ENCODE measurements around the gene NEUROG3. TPM values are rescaled to one million over a fixed set of nuclear protein-coding genes. Genes with fewer than 3 reads are reported as not detected.

The NEUROG3 gene
- total and polyA plus RNA-seq, 2 donors (not counting 1 experiment from before 2014, with no cell fraction given) = not detected

GRCh38 chr10:69552268-69552667, 21.0 kb downstream of the NEUROG3 start:
- no peak overlapping the region for H2AFZ ChIP-seq (ENCODE audit: low read length)
- no peak for TF ChIP-seq EZH2 (IDR thresholded peaks at IDR 0.05; ENCODE audit: low read length, missing control alignments)
- no peak for TF ChIP-seq CTCF (conservative IDR thresholded peaks at IDR 0.05 in 1 of 2, IDR thresholded peaks at IDR 0.05 in 1 of 2; ENCODE audit: low read depth in 1 of 2, low read length in 2 of 2)
- DNase-seq (ENCODE audit: low read depth in 2 of 2) = no peak
- no peak overlapping the region for H3K9ac ChIP-seq (ENCODE audit: insufficient read depth, low read length)
- H3K4me2 ChIP-seq (ENCODE audit: extremely low read depth, insufficient read depth, low read length) = no peak overlapping the region
- H3K36me3 ChIP-seq (ENCODE audit: control insufficient read depth, insufficient read depth, low read length) = no peaks in the 10 kb centered on the region
- no peaks in the 10 kb centered on the region for H3K79me2 ChIP-seq (ENCODE audit: control insufficient read depth, insufficient read depth, low read length)
- no peaks in the 10 kb centered on the region for H3K4me1 ChIP-seq (ENCODE audit: control insufficient read depth, extremely low read depth, insufficient read depth, low read length)
- H3K9me3 ChIP-seq (ENCODE audit: control insufficient read depth, insufficient read depth, low read depth, low read length) = no peaks in the 10 kb centered on the region
- no peak overlapping the region for H3K27ac ChIP-seq (ENCODE audit: insufficient read depth, low read length)
- no peaks in the 10 kb centered on the region for H4K20me1 ChIP-seq (ENCODE audit: control insufficient read depth, extremely low read depth, insufficient read depth, low read length)
- H3K4me3 ChIP-seq (replicated peaks in 1 of 4; ENCODE audit: control extremely low read depth in 1 of 4, insufficient read depth in 1 of 4, low read depth in 3 of 4, low read length in 4 of 4) = no peak overlapping the region
- H3K27me3 ChIP-seq (ENCODE audit: control insufficient read depth, insufficient read depth, low read length) = no peaks in the 10 kb centered on the region

DNA sequence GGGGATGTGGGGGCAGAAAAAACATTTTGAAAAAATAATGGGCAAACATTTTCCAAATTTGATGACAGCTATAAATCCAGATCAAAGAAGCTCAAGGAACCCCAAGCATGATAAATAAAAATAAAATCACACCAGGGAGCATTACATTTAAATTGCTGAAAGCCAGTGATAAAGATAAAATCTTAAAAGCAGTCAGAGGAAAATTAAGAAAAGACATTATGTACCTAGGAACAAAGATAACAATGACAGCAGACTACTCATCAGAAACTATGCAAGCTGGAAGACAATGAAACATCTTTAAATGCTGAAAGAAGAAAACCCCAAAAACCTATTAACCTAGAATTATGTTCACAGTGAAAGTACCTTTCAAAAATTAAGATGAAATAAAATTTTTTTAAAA, 23.3 kb downstream of the NEUROG3 start:
- Histone ChIP-seq H4K20me1 (ENCODE audit: control insufficient read depth, extremely low read depth, insufficient read depth, low read length) (no peaks in the 10 kb centered on the region), H3K4me2 (ENCODE audit: extremely low read depth, insufficient read depth, low read length) (no peak overlapping the region), H3K27ac (ENCODE audit: insufficient read depth, low read length) (no peak overlapping the region), H2AFZ (ENCODE audit: low read length) (no peak overlapping the region), H3K36me3 (ENCODE audit: control insufficient read depth, insufficient read depth, low read length) (no peaks in the 10 kb centered on the region), H3K79me2 (ENCODE audit: control insufficient read depth, insufficient read depth, low read length) (no peaks in the 10 kb centered on the region), H3K4me3 (replicated peaks in 1 of 4; ENCODE audit: control extremely low read depth in 1 of 4, insufficient read depth in 1 of 4, low read depth in 3 of 4, low read length in 4 of 4) (no peak overlapping the region), H3K4me1 (ENCODE audit: control insufficient read depth, extremely low read depth, insufficient read depth, low read length) (no peaks in the 10 kb centered on the region), H3K9ac (ENCODE audit: insufficient read depth, low read length) (no peak overlapping the region), H3K27me3 (ENCODE audit: control insufficient read depth, insufficient read depth, low read length) (peaks cover 2% of the 10 kb centered on the region), H3K9me3 (ENCODE audit: control insufficient read depth, insufficient read depth, low read depth, low read length) (no peaks in the 10 kb centered on the region)
- TF ChIP-seq CTCF (conservative IDR thresholded peaks at IDR 0.05 in 1 of 2, IDR thresholded peaks at IDR 0.05 in 1 of 2; ENCODE audit: low read depth in 1 of 2, low read length in 2 of 2) (no peak), EZH2 (IDR thresholded peaks at IDR 0.05; ENCODE audit: low read length, missing control alignments) (no peak)
- no peak for DNase-seq (ENCODE audit: low read depth in 2 of 2)

- Histone ChIP-seq H3K4me1 (ENCODE audit: control insufficient read depth, extremely low read depth, insufficient read depth, low read length) (no peaks in the 10 kb centered on the region), H4K20me1 (ENCODE audit: control insufficient read depth, extremely low read depth, insufficient read depth, low read length) (no peaks in the 10 kb centered on the region), H3K9me3 (ENCODE audit: control insufficient read depth, insufficient read depth, low read depth, low read length) (no peaks in the 10 kb centered on the region), H3K79me2 (ENCODE audit: control insufficient read depth, insufficient read depth, low read length) (no peaks in the 10 kb centered on the region), H3K27me3 (ENCODE audit: control insufficient read depth, insufficient read depth, low read length) (peaks cover 2% of the 10 kb centered on the region), H3K27ac (ENCODE audit: insufficient read depth, low read length) (no peak overlapping the region), H3K4me2 (ENCODE audit: extremely low read depth, insufficient read depth, low read length) (no peak overlapping the region), H2AFZ (ENCODE audit: low read length) (no peak overlapping the region), H3K4me3 (replicated peaks in 1 of 4; ENCODE audit: control extremely low read depth in 1 of 4, insufficient read depth in 1 of 4, low read depth in 3 of 4, low read length in 4 of 4) (no peak overlapping the region), H3K36me3 (ENCODE audit: control insufficient read depth, insufficient read depth, low read length) (no peaks in the 10 kb centered on the region), H3K9ac (ENCODE audit: insufficient read depth, low read length) (no peak overlapping the region)
- no peak for DNase-seq (ENCODE audit: low read depth in 2 of 2)
- TF ChIP-seq EZH2 (IDR thresholded peaks at IDR 0.05; ENCODE audit: low read length, missing control alignments) (no peak), CTCF (conservative IDR thresholded peaks at IDR 0.05 in 1 of 2, IDR thresholded peaks at IDR 0.05 in 1 of 2; ENCODE audit: low read depth in 1 of 2, low read length in 2 of 2) (no peak)
These were observed 31.8 kb downstream of the NEUROG3 start for GRCh38 chr10:69541463-69541862.

Data from fibroblast of lung (primary cell).